GM21529 (cell line): Measurements from ENCODE around the gene TMEM208.

Experiments used
- ATAC-seq: cut with Tn5 transposase; IDR thresholded peaks from one replicate; pipeline ENCODE4 v1.9.1; 2021; ENCODE audit not compliant: unreplicated experiment

TMEM208 gene

DNA sequence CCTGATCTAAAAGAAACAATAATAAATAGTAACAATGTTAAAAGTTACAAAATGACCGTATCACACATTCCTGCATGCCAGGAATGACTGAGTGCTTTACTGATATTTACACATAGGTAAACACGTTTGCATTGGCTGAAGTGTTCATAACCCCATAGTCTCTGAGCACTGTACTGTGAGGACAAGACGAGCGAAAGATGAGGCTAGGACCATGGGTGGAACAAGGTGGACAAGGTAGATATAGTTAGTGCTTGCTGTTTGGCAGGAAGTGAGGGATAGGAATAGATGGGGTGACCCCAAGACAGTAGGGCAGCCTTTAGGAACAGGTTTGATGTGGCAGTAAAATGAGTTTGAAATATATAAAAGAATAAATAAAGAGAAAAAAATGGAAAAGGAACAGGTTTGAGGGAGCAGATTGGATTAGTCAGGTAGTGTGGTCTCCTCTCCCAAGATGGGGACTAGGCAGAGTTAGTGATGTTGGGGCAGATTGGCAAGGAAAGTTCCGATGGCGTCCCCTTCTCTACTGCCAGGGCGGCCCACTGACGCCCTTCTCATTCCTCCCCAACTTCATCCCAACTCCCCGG, 35.4 kb upstream of the TMEM208 start:
- ATAC-seq: no peak

DNA sequence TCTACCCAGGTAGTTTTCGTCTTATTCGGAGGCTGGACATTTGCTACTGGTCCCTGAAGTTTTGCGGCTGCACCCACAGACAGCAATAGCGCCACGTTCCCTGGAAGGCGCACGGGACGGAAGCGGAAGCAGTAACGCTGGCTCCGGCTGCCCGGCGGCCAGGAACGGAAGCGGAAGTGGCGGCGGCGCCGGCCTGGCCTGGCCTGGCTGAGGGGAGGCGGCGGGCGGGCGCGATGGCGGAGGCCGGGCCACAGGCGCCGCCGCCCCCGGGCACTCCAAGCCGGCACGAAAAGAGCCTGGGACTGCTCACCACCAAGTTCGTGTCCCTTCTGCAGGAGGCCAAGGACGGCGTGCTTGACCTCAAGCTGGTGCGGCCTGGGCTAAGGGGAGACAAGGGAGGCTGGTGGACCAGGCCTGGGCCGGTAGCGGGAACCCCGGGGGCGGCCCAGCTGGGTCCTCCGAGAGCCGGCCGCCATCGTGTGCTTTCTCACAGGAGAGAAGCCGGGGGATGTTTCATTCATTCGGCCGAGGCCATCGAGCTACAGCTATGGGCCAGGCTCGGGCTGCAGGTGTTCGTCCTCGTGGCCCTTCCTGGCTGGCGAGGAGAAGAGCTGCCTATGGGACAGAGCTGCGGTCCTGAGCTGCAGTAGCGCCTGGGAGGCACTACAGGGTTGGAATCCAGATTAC, 34.8 kb upstream of the TMEM208 start, which contains the start of gene E2F4:
TSS of gene E2F4 (plus strand) at position 161 of the 687 bp plus-strand sequence. CDS start at position 234, 73 bp downstream.
- peak; percentile 88 for ATAC-seq

DNA sequence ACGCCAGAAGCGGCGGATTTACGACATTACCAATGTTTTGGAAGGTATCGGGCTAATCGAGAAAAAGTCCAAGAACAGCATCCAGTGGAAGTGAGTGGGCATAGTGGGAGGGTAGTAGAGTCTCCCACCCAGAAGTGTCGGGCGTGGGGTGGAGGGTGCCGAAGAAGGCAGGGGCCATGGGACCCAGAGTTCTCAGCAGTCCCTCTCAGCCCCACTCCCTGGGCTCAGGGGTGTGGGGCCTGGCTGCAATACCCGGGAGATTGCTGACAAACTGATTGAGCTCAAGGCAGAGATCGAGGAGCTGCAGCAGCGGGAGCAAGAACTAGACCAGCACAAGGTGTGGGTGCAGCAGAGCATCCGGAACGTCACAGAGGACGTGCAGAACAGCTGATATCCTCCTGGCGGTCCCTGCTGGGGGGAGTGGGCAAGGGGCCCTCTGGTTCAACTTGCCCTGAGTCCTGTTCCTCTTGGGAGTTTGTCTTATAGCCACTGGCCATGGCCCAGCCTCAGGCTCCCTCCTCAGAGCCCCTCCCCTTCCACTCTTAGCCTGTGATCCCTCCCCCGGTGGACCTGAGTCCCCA, 34.1 kb upstream of the TMEM208 start:
- no peak for ATAC-seq

DNA sequence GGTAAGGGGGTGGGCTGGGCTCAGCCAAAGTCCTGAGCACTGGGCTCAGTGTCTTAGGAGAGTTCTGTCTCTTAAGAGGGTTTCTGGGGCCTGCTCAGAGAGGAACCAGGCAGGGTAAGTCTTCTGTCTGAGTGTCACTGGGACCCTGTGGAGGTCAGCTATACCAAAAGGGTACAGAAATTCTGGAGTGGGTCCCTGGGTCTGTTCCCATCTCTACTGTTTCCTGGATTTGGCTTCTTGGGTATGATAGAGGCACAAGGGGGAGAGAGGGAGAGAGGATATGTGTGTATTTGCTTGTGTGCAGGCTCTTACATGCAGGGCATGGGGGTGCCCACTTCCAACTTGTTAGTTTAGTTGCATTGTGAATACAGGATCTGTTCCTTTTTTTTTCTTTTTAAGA, 33.4 kb upstream of the TMEM208 start:
- no peak for ATAC-seq

DNA sequence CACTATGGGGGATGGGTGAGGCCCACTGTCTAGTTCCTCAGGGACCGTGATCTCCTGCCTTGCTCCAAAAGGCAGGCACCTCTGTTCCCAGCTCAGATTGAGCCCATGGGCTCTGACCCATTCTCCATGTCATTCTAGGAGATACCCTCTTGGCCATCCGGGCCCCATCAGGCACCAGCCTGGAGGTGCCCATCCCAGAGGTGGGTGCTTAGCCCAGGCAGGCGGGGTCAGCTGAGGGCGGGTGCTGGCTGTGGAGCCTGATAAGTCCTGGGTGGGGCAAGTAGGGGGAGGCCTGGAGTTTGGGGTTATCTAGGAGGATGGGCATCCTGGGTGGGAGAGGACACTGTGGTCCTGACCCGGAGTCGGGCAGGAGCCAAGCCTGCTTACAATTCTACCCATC, 32.7 kb upstream of the TMEM208 start:
- no peak for ATAC-seq

DNA sequence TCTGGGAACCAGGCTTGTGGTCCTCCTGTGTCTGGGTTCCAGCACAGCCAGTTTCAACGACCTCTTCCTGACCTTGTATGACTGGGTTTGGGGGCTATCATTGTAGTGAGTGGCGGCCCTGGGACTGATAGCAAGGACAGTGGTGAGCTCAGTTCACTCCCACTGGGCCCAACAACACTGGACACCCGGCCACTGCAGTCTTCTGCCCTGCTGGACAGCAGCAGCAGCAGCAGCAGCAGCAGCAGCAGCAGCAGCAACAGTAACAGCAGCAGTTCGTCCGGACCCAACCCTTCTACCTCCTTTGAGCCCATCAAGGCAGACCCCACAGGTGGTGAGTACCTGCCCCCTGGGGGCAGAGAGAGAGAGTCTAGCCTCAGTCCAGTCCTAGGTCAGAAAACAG, 31.3 kb upstream of the TMEM208 start:
- no peak for ATAC-seq

DNA sequence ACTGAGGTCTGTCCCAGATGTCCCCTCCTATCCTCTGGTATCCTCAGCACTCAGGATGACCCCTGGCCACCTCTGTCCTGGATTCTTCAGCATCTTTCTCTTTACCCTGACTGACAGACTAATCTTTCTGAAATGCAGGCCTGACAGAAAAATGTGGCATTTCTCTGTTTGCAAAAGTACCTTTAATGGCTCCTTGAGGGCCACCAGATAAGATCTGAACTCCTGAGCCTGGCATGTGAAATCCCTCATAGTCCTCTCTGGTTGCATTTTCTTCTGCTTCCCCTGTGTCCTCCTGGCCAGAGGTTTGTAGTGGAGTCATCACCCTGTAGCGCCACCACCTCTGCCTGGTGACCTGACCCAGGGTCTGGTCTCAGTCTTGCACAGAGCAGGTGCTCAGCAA, 30.0 kb upstream of the TMEM208 start:
- ATAC-seq: no peak

DNA sequence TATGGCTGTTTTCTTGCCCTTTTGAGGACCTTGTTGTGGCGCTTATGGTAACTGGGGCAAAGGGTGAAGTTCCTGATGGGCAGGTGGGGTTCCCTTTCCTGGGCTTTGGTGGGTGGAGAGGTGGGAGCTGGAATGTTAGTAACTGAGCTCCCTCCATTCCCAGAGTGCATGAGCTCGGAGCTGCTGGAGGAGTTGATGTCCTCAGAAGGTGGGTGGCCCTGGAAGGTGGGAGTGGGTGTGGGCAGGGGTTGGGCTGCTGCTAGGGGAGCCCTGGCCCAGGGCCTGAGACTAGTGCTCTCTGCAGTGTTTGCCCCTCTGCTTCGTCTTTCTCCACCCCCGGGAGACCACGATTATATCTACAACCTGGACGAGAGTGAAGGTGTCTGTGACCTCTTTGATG, 29.2 kb upstream of the TMEM208 start:
- ATAC-seq: no peak

DNA sequence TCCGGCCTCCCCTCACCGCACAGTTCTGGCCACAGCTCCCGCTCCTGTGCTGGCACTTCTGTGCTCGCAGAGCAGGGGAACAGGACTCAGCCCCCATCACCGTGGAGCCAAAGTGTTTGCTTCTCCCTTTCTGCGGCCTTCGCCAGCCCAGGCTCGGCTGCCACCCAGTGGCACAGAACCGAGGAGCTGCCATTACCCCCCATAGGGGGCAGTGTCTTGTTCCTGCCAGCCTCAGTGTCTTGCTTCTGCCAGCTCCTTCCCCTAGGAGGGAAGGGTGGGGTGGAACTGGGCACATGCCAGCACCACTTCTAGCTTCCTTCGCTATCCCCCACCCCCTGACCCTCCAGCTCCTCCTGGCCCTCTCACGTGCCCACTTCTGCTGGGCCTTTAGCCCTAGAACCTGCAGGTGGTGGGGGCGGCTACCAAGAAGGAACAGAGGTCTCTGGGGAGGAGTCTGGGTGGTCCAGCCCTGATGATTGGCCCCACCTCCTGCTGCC, 28.6 kb upstream of the TMEM208 start:
- ATAC-seq: no peak

DNA sequence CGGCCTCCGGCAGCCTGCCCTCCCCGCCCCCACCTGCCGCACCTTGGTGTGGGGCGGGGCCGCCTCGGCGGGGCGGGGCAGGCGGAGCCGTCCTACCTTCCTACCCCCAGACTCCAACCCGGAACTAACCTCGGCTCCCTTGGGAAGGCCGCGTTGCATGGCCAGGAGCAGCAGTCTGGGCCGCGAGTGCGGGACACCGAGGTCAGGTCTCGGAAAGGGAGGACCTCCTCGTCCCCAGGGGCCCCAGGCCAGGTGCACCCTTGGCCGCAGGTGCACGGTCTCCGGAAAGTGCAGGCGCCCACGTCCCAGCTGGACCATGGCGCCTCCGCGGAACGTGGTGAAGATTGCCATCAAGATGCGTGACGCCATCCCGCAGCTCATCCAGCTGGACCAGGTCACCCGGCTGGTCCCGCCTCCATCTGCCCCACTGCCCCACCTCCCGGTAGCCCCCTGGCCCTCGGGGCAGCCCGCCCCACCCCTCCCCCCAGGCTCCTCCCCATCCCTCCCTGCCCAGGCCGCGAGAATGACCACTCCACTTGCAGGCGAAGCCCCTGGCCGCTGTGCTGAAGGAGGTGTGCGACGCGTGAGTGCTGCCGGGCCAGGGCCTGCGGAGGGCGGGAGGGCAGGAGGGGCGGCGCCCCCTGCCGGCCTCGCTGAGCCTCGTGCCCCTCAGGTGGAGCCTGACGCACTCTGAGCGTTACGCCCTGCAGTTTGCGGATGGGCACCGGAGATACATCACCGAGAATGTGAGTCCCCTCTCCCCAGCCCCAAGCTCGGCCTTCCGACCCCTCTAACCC, 27.7 kb upstream of the TMEM208 start, which contains the start of gene ELMO3:
TSS of gene ELMO3 (plus strand) at position 121 of the 797 bp plus-strand sequence. CDS start at position 317, 196 bp downstream.
- ATAC-seq: no peak

DNA sequence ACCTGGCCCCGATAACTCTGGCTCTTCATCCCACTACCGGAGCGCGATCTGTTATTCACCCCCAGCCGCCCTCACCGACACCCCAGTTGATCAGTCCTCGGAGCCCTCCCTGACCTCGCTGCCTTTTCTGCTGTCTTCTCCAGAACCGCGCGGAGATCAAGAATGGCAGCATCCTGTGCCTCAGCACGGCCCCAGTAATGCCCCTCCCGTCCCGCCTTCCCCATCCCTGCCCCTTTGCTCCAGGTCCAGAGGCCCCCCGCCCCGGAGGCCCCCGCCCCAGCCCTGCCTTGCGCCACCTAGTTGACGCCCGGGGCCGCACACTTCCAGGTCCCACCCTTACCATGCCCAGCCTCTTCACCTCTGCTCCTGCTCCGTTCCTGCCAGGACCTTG, 27.1 kb upstream of the TMEM208 start:
- ATAC-seq: no peak

DNA sequence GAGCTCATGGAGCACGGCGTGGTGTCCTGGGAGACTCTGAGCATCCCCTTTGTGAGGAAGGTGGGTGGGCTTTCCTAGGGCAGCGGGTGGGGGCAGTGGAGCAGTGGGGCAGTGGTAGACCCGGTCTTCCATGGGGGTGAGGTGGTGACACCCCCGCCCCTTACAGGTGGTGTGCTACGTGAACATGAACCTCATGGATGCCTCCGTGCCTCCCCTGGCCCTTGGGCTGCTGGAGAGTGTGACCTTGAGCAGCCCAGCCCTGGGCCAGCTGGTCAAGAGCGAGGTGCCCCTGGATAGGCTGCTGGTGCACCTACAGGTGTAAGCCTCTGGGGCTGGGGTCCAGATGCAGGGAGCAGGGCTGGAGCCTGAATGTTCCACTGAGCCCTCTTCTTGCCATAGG, 26.4 kb upstream of the TMEM208 start:
- no peak for ATAC-seq

DNA sequence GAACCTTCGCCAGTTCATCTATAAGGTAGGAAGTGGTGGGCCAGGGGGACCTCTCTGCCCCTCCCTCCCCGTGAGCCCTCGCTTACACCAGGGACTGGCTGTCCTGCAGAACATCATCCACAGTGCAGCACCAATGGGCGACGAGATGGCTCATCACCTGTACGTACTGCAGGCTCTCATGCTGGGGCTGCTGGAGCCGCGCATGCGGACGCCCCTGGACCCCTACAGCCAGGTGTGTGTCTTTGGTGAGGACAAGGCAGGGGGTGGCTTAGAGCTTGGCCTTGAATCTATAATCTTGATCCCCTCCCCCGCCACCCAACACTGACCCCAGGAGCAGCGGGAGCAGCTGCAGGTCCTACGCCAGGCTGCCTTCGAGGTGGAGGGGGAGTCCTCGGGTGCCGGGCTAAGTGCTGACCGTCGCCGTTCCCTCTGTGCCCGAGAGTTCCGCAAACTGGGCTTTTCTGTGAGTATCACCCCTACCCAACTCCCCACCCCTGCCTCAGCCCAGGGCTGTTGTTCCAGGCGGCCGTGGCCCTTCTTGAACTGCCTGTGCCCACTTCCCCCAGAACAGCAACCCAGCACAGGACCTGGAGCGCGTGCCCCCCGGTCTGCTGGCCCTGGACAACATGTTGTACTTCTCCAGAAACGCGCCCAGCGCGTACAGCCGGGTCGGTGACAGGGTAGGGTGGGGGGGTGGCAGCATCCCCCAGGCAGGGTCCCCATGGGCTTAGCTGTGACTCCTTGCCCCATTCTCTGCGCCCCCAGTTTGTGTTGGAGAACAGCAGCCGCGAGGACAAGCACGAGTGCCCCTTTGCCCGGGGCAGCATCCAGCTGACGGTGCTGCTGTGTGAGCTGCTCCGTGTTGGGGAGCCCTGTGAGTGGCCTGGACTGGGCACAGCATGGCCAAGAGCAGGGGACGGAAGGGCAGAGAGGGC, 25.3 kb upstream of the TMEM208 start:
- ATAC-seq: no peak

DNA sequence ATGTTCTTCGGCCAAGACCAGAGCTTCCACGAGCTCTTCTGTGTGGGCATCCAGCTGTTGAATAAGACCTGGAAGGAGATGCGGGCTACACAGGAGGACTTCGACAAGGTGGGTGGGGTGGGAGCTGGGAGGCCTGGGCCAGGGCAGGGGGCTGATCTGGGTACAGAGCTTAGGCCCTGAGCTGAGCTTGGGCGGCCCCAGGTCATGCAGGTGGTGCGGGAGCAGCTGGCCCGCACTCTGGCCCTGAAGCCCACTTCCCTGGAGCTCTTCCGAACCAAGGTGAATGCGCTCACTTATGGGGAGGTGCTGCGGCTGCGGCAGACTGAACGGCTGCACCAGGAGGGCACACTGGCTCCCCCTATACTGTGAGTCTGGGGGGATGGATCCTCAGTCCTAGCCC, 24.5 kb upstream of the TMEM208 start:
- ATAC-seq: no peak

DNA sequence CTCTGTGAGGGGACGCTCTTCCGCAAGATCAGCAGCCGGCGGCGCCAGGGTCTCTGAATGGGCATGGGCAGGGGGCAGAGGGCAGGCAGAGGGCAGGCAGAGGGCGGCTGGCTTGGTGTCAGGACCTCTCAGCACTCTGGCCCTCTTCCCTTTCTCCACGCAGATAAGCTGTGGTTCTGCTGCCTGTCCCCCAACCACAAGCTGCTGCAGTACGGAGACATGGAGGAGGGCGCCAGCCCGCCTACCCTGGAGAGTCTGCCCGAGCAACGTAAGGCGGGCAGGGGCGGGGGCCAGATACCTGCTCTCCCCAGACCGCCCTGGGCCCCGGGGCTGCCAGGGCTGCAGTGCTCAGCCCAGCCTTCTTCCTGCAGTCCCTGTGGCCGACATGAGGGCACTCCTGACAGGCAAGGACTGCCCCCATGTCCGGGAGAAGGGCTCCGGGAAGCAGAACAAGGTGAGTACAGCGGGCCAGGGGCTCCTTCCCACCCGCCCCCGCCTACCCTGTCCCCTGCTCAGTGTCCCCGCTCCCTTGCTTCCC, 23.9 kb upstream of the TMEM208 start:
- ATAC-seq: no peak

DNA sequence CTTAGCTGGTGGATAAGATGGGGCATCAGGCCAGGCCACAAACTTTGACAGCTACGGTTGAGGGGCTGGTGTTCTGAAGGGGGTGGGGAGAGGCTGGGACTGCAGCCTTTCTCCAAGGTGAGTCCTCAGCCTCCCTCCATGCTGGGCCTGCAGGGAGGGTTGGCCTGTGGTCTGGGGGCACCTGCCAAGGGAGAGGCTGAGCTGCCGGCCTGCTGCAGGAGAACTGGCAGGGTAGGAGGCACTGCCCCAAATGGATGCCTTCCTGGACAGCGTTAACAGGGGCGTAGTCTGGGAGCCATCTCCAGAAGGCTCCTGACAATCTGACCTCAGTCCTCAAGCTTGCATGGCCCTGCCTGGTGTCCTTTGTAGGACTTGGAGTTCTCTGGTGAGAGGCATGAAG, 22.9 kb upstream of the TMEM208 start:
- no peak for ATAC-seq

DNA sequence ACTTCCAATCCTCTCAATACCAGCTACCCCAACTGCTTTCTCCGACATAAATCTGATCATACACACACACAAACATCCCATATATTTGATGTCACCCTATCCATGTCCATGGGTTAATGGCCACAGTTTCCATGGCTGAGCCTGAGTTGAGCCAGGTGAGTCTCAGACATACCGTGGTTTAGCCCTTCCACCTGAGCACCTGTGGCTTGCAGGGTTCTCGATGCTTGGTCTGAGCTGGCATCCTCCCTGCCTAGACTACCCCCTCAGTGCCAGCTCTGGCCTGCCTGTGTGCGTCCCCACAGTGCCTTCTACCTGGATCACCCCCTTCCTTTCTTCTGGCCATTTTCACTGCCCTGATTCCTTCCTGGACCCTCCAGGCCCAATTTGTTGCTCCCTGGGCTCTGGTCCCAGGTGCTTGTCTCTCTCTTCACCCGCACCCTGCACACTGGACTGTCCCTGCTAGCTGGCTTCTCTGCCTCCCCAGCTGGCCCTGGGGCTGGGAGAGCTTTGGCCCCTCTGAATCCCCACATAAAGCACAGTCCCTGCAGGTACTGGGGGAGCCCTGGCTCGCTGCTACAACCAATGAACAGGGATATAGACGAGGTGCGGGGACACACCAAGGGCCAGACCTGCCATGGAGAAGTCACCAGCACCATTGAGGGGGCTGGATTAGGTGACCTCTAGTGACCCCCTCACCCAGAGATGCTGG, 20.6 kb upstream of the TMEM208 start:
- no peak for ATAC-seq

DNA sequence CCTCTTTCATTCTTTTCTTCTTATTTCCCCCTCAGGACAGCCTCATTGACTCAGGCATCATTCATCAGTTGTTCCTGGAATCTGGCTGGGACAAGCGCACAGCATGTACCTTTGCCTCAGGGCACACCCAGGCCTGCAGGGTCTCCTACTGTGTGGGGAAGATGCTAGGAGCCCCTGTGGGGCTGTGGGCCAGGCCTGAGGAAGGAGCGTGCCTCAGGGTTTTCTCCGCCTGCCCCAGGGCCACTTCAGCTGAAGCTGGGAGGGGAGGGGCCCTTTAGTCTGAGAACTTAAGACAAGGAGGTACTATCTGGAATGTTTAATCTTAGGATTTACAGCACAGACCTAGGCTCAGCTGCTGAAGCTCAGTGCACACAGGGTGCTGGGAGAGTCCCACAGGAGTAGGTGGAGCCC, 20.1 kb upstream of the TMEM208 start:
- ATAC-seq: no peak

DNA sequence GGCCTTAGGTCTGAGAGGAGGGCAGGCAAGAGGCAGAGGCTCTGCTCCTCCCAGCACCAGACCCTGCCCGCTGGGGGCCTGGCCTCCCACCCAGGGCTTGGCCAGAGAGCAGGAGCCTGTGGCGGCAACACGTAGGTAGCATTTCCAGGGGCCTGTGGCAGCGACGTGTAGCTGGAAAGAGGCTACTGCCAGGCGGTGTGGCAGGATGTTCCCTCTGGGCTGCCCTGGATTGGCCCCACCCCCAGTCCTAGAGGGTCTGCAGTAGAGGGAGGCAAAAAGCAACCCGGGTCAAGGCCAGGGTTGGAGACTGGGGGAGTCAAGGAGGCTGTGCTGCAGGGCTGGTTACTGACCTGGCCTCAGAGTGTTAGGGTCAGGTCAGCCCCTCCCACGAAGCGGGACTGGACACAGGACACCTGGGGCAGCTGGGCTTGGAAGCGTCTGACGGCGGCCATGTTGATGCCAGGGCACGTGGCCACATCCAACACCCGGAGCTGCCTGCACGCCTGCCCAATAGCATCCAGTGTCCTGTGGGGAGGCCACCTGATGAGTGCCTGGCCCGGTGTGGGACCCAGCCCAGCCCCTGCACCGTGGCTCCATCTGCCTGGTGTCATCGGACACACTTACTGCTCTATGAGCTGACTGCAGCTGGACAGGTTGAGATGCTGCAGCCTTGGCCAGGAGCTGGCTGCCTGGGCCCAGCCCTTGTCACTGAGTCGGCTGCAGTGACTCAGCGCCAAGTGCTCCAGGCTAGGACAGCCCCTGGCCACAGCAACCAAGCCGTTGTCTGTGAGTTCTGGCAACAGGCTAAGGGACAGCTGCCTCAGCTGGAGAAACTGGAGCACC, 19.5 kb upstream of the TMEM208 start:
- no peak for ATAC-seq
